Measurements from ENCODE around the gene CEP68. TPM values are rescaled to one million over a fixed set of nuclear protein-coding genes. Genes with fewer than 3 reads are reported as not detected.
"Not testable (repeated sequence)": the region's sequence is repeated elsewhere in the genome, so short reads cannot be mapped to it uniquely, and the experiment has no call there.

CEP68 gene
- total RNA-seq, 4 donors from 2014 or later, result 19.8 to 34.1 (median 27.5) TPM

GRCh38 chr2:65129286-65129825 lies 73.1 kb downstream of the CEP68 start:
- no peaks in the 10 kb centered on the region for H3K36me3 ChIP-seq
- DNase-seq, result peak; percentile 53 to 60
- no peaks in the 10 kb centered on the region for H3K9me3 ChIP-seq
- H3K27ac ChIP-seq, result peak overlapping the region; percentile 94 to 99 (median 98)
- 1% methylated on average over 17 to 28 of the region's 29 CpGs for WGBS, 2 donors
- intact Hi-C loops (cut with DNase I), result no loop called here
- H3K4me1 ChIP-seq, result peaks cover 10 to 30% of the 10 kb centered on the region in 2 donors
- H3K4me3 ChIP-seq (replicated peaks in 1 of 3), result peak overlapping the region; percentile 88 to 95 (median 93)
- H3K27me3 ChIP-seq, result no peaks in the 10 kb centered on the region
- TF ChIP-seq CTCF (IDR thresholded peaks at IDR 0.05) (no peak), POLR2A (IDR thresholded peaks at IDR 0.05) (no peak)

DNA sequence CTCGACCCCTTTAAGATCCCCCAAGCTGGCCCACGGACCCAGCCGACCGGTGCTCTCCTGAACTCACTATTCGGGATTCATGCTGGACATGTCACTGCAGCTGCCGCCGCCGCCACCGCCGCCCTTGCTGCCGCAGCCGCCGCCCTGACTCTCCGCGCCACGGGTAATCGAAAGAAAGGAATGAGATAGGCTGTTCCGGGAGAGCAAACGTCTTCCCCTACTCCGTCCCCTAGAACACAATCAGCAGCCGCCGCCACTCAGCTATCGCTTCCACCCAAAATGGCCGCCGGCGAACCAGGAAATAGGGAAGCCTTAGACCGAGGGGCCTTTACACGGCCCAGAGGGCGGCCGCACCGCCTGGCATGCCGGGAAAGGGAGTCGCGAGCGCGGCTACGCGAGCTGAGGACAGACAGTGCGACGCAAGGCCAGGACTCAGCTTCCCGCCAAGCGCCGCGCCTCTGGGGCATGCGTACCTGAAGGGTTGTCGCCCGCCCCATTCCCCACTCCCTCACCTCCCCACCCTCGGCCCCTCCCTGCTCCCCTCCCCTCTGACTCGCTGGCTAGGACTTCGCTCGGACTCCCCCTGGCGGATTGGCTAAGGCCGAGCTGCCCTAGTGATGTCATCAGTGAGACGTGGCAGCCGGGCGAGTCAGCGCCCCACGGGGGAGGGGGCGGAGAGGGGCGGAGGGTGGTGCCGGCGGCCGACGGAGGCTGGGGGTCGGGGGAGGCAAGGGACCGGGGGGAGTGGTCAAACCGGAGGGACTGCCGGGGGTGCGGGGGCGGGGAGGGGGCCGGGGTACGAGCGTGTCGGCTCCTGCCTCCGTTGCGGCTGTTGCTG lies 73.8 kb downstream of the CEP68 start, which contains the start of gene RAB1A:
TSS of gene RAB1A (minus strand) at position 281 of the 838 bp plus-strand sequence. CDS start at position 90, 191 bp downstream.
- 0% methylated on average over 8 to 32 of the region's 76 CpGs for WGBS, 2 donors
- Histone ChIP-seq H3K36me3 (no peaks in the 10 kb centered on the region), H3K9me3 (no peaks in the 10 kb centered on the region), H3K27me3 (no peaks in the 10 kb centered on the region), H3K4me3 (replicated peaks in 1 of 3) (peak within 1 kb of the TSS; percentile 88 to 95 (median 93)), H3K27ac (peak within 1 kb of the TSS; percentile 94 to 99 (median 98)), H3K4me1 (peaks cover 8 to 28% of the 10 kb centered on the region in 2 donors)
- DNase-seq, result peak; percentile 99 to 100
- intact Hi-C loops (cut with DNase I), result no loop called here
- peak in 3 of 6 experiments; percentile 15 to 50 (median 42) for TF ChIP-seq CTCF (IDR thresholded peaks at IDR 0.05)
- peak; percentile 76 to 96 for TF ChIP-seq POLR2A (IDR thresholded peaks at IDR 0.05)

DNA sequence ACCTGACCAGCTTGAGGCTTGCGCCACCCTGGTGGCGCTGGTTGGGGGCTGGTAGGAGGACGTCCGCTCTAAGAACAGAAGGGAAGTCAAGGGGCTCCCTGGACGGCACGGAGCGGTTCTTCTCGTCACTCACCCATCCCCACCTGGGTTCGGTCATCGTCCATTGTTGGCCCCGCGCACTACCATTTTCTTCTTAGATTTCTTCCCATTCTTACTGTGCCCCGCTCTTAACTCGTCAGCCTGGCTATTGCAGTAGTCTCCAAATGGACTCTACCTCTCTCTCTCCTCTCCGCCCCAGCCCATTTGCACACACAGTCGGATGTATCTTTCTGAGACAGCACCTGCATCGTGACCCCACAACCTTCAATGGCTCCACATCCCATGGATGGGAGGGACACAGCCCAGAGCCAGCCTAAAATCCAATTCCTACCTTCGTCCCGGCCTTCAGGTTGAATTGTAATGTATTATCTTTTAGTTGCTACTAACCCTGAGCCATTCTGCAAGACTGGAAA lies 74.5 kb downstream of the CEP68 start:
- H3K4me3 ChIP-seq (replicated peaks in 1 of 3), result peak overlapping the region in 2 of 3 donors; percentile 41 to 55
- 17 to 20% methylated on average over 18 of the region's 19 CpGs for WGBS, 2 donors
- DNase-seq, result no peak
- peaks cover 8 to 28% of the 10 kb centered on the region in 2 donors for H3K4me1 ChIP-seq
- H3K36me3 ChIP-seq, result no peaks in the 10 kb centered on the region
- TF ChIP-seq CTCF (IDR thresholded peaks at IDR 0.05), result no peak
- no peak for TF ChIP-seq POLR2A (IDR thresholded peaks at IDR 0.05)
- H3K9me3 ChIP-seq, result no peaks in the 10 kb centered on the region
- H3K27me3 ChIP-seq, result no peaks in the 10 kb centered on the region
- intact Hi-C loops (cut with DNase I), result no loop called here
- peak overlapping the region; percentile 68 to 90 (median 88) for H3K27ac ChIP-seq

DNA sequence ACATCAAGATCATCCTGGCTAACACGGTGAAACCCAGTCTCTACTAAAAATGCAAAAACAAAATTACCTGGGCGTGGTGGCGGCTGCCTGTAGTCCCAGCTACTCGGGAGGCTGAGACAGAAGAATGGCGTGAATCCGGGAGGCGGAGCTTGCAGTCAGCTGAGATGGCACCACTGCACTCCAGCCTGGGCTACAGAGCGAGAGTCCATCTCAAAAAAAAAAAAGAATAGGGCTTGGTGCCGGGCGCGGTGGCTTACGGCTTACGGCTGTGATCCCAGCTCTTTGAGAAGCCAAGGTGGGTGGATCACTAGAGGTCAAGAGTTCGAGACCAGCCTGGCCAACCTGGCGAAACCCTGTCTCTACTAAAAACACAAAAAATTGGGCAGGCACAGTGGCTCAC lies 76.7 kb downstream of the CEP68 start:
- H3K27me3 ChIP-seq; H3K4me3 ChIP-seq (replicated peaks in 1 of 3); DNase-seq; H3K9me3 ChIP-seq; H3K27ac ChIP-seq; intact Hi-C loops (cut with DNase I); H3K36me3 ChIP-seq: not testable (repeated sequence)
- H3K4me1 ChIP-seq, result peaks cover under 1 to 14% of the 10 kb centered on the region in 2 donors
- 89 to 92% methylated on average over 15 of the region's 15 CpGs for WGBS, 2 donors

GRCh38 chr2:65133626-65134025 lies 77.4 kb downstream of the CEP68 start:
- no peak overlapping the region for H3K4me3 ChIP-seq (replicated peaks in 1 of 3)
- 66 to 75% methylated on average over 4 of the region's 4 CpGs for WGBS, 2 donors
- TF ChIP-seq POLR2A (IDR thresholded peaks at IDR 0.05) (no peak), CTCF (IDR thresholded peaks at IDR 0.05) (no peak)
- no peaks in the 10 kb centered on the region for H3K27me3 ChIP-seq
- H3K4me1 ChIP-seq, result peaks cover 0 to 11% of the 10 kb centered on the region in 2 donors
- intact Hi-C loops (cut with DNase I), result no loop called here
- no peak overlapping the region for H3K27ac ChIP-seq
- H3K9me3 ChIP-seq, result no peaks in the 10 kb centered on the region
- H3K36me3 ChIP-seq, result no peaks in the 10 kb centered on the region
- DNase-seq, result no peak
